Endothelial cell of umbilical vein (primary cell): ENCODE results near the gene ZNF366. TPM values are rescaled to one million over a fixed set of nuclear protein-coding genes. Genes with fewer than 3 reads are reported as not detected.

Experiments used
- BruUV-seq: library from RNA; stranded (reverse); fragments of 400-500 nt; replicated peaks from 2 replicates; lab custom pipeline; 2021; lab: Mats Ljungman, UMichigan
- CTCF ChIA-PET: fragments of 300-600, 350-600 bp; sonication (Branson Sonifier 250); formaldehyde crosslinking; loops from one replicate; lab custom pipeline; 2021; ENCODE audit warnings: antibody characterized with exemption, inconsistent platforms; lab: Charles Lee
- POLR2A ChIA-PET: fragments of 300-600, 350-600 bp; sonication (Branson Sonifier 250); formaldehyde crosslinking; loops from one replicate; lab custom pipeline; 2021; ENCODE audit warnings: antibody characterized with exemption, inconsistent platforms; lab: Charles Lee
- DNase-seq: peaks from one replicate; pipeline ENCODE4 v3.0.0-alpha.2; 2011; ENCODE audit warnings: low read depth, low spot score
- FAIRE-seq: peaks from 2 replicates; lab custom pipeline; 2011; peaks lifted over from hg19 to GRCh38; lab: Jason Lieb, UNC
- H2AFZ ChIP-seq: 2 replicates; pipeline ENCODE4 v1.6.0; 2012; ENCODE audit warnings: low read depth, low read length, control low read depth, inconsistent platforms
- H3K27ac ChIP-seq: 2 replicates; pipeline ENCODE4 v1.5.1; 2011; ENCODE audit warnings: low read depth, mild to moderate bottlenecking, control low read depth, low read length, moderate library complexity; ENCODE audit not compliant: insufficient read depth
- H3K27me3 ChIP-seq, 2 experiments: 2 replicates each; pipeline versions ENCODE4 v1.6.0 to v1.6.1; 2011; ENCODE audit warnings: low read length in 2 of 2, mixed read lengths in 1 of 2; ENCODE audit not compliant: control insufficient read depth in 2 of 2, insufficient read depth in 2 of 2
- H3K36me3 ChIP-seq, 2 experiments: 2 replicates in 1 of 2; 3 replicates in 1 of 2; pipeline ENCODE4 v1.5.1; 2011; ENCODE audit warnings: low read length in 2 of 2, mild to moderate bottlenecking in 1 of 2, moderate library complexity in 1 of 2; ENCODE audit not compliant: control insufficient read depth in 2 of 2, insufficient read depth in 2 of 2; ENCODE audit errors: extremely low read depth in 1 of 2
- H3K4me1 ChIP-seq: 3 replicates; pipeline ENCODE4 v1.5.1; 2011; ENCODE audit warnings: mild to moderate bottlenecking, low read length; ENCODE audit not compliant: control insufficient read depth, insufficient read depth; ENCODE audit errors: extremely low read depth
- H3K4me2 ChIP-seq: 2 replicates; pipeline ENCODE4 v1.6.1; 2011; ENCODE audit warnings: low read length, control low read depth, mixed read lengths; ENCODE audit not compliant: insufficient read depth
- H3K4me3 ChIP-seq, 3 experiments: fragments of 200-600 bp in 1 of 3; sonication (generic), shearing (Covaris generic) in 1 of 3; replicated peaks in 1 of 3; 2 replicates each; pipeline ENCODE4 v1.5.1; 2011 to 2016; ENCODE audit warnings: control low read depth in 3 of 3, low read length in 3 of 3, mild to moderate bottlenecking in 2 of 3, inconsistent platforms in 1 of 3, low read depth in 1 of 3, moderate library complexity in 1 of 3; ENCODE audit not compliant: insufficient read depth in 1 of 3
- H3K79me2 ChIP-seq: 2 replicates; pipeline ENCODE4 v1.6.0; 2012; ENCODE audit warnings: low read length, inconsistent platforms; ENCODE audit not compliant: control insufficient read depth, insufficient read depth
- H3K9ac ChIP-seq: replicated peaks from 2 replicates; pipeline ENCODE3; 2011; ENCODE audit warnings: low read length, control low read depth; ENCODE audit not compliant: insufficient read depth; ENCODE audit errors: extremely low read depth
- H3K9me1 ChIP-seq: replicated peaks from 3 replicates; pipeline ENCODE4 v1.6.0; 2011; ENCODE audit warnings: mild to moderate bottlenecking, low read length; ENCODE audit not compliant: control insufficient read depth, insufficient read depth; ENCODE audit errors: extremely low read depth
- H3K9me3 ChIP-seq: replicated peaks from 2 replicates; pipeline ENCODE4 v1.5.1; 2012; ENCODE audit warnings: low read length, inconsistent platforms; ENCODE audit not compliant: control insufficient read depth, insufficient read depth
- H4K20me1 ChIP-seq: replicated peaks from 2 replicates; pipeline ENCODE3; 2011; ENCODE audit warnings: mild to moderate bottlenecking, low read length; ENCODE audit not compliant: control insufficient read depth, insufficient read depth; ENCODE audit errors: extremely low read depth
- EZH2 ChIP-seq: IDR thresholded peaks from 2 replicates; pipeline ENCODE4 v1.6.1; 2012; ENCODE audit warnings: borderline replicate concordance, low read depth, mild to moderate bottlenecking, moderate library complexity, low read length, inconsistent platforms; ENCODE audit not compliant: severe bottlenecking
- FOS ChIP-seq: IDR thresholded peaks from 2 replicates; pipeline ENCODE4 v1.6.1; 2011; ENCODE audit warnings: mild to moderate bottlenecking, low read length, moderate library complexity, borderline replicate concordance; ENCODE audit not compliant: insufficient read depth
- GATA2 ChIP-seq: IDR thresholded peaks from 2 replicates; pipeline ENCODE4 v1.7.0; 2011; ENCODE audit warnings: low read depth, mild to moderate bottlenecking, moderate library complexity, mixed read lengths, low read length; ENCODE audit not compliant: insufficient read length, insufficient read depth
- JUN ChIP-seq: IDR thresholded peaks from 2 replicates; pipeline ENCODE4 v1.6.1; 2011; ENCODE audit warnings: borderline replicate concordance, low read depth; ENCODE audit not compliant: insufficient read length, insufficient read depth
- MYC ChIP-seq: IDR thresholded peaks from one replicate; pipeline ENCODE4 v1.6.1; 2011; ENCODE audit warnings: mild to moderate bottlenecking, low read depth, low read length
- POLR2A ChIP-seq: IDR thresholded peaks from 2 replicates; pipeline ENCODE4 v1.6.1; 2012; ENCODE audit warnings: low read depth, mild to moderate bottlenecking, control low read depth, low read length
- POLR2AphosphoS5 ChIP-seq: IDR thresholded peaks from 2 replicates; pipeline ENCODE4 v1.6.1; 2012; ENCODE audit warnings: low read depth, mild to moderate bottlenecking, control low read depth, low read length, moderate library complexity; ENCODE audit not compliant: insufficient read depth
- dilution Hi-C: fragments of 300-500 bp; cut with MboI; formaldehyde crosslinking; loops from one replicate; pipeline ENCODE4 v1.15.0; 2019; ENCODE audit warnings: low sequenced_read_pairs; ENCODE audit not compliant: extremely low pct_ligation_motif_present
- intact Hi-C: fragments of 100-400 bp; cut with micrococcal nuclease; formaldehyde crosslinking; loops from one replicate; pipeline ENCODE4 v1.10.0; 2022
- polyA plus RNA-seq, 4 experiments: library from polyadenylated mRNA; depleted of rRNA in 3 of 4; stranded (reverse) in 3 of 4; unstranded in 1 of 4; fragments of >200 nt; gene quantifications; 2 replicates each; pipeline versions ENCODE4 v1.2.1 to v1.2.3, GENCODE V29; 2011 to 2012; ENCODE audit warnings: missing spikeins in 1 of 4
- total RNA-seq: library from RNA; stranded (reverse); gene quantifications from 2 replicates; pipeline ENCODE4 v1.2.3, GENCODE V29; 2021
- TF ChIP-seq, protein P1 (sequence below), 2 donors: IDR thresholded peaks; 1 replicate in 1 of 2; 2 replicates in 1 of 2; pipeline ENCODE4 v1.5.1; 2011; ENCODE audit warnings: low read length in 2 of 2, mild to moderate bottlenecking in 2 of 2, moderate library complexity in 2 of 2, control low read depth in 1 of 2, inconsistent platforms in 1 of 2, low read depth in 1 of 2; ENCODE audit not compliant: insufficient read depth in 1 of 2; ENCODE audit errors: extremely low read depth in 1 of 2
- TF ChIP-seq, protein P2 (sequence below): IDR thresholded peaks from 2 replicates; pipeline ENCODE4 v1.6.1; 2011; ENCODE audit not compliant: insufficient read depth, insufficient read length

ZNF366 gene
- total and polyA plus RNA-seq, 2 donors (not counting 3 experiments of a cell fraction or from before 2014, with no cell fraction given): 1.3 to 4.1 TPM

DNA sequence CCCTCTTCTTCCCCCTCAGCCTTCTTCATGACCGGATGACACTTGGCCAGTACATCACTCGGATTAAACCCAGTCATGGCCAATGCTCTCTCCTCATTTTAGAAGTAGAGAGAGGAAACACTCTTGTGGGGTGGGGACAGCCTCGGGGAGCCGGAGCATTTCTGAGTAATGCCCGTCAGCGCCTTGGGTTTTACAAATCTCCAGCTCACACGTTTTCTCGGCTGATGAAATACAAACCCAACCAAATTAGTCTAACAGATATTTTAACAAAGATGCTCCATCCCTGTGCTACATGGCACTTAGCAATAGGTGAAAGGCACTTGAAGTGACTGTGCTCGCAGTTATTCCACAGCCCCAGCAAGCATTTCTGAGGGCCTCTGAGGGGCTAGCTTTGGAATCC is 51.7 kb downstream of the ZNF366 start:
- no TSS peak for BruUV-seq
- H3K27me3 ChIP-seq: no peaks in the 10 kb centered on the region
- ChIA-PET CTCF (interaction anchor here (1.0 to 1.7 kb wide), 4 partner anchors 8 to 69 kb away, joined by 3 to 6 read pairs (median 4); no protein-coding TSS in a partner anchor), POLR2A (no interaction called here)
- H3K79me2 ChIP-seq: no peaks in the 10 kb centered on the region
- peaks cover 48% of the 10 kb centered on the region for H3K4me1 ChIP-seq
- no peaks in the 10 kb centered on the region for H3K9me1 ChIP-seq
- no peak for TF ChIP-seq JUN
- TF ChIP-seq, protein P1, sequence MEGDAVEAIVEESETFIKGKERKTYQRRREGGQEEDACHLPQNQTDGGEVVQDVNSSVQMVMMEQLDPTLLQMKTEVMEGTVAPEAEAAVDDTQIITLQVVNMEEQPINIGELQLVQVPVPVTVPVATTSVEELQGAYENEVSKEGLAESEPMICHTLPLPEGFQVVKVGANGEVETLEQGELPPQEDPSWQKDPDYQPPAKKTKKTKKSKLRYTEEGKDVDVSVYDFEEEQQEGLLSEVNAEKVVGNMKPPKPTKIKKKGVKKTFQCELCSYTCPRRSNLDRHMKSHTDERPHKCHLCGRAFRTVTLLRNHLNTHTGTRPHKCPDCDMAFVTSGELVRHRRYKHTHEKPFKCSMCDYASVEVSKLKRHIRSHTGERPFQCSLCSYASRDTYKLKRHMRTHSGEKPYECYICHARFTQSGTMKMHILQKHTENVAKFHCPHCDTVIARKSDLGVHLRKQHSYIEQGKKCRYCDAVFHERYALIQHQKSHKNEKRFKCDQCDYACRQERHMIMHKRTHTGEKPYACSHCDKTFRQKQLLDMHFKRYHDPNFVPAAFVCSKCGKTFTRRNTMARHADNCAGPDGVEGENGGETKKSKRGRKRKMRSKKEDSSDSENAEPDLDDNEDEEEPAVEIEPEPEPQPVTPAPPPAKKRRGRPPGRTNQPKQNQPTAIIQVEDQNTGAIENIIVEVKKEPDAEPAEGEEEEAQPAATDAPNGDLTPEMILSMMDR (IDR thresholded peaks at IDR 0.05; ENCODE audit: extremely low read depth in 1 of 2, insufficient read depth in 1 of 2, low read depth in 1 of 2, low read length in 2 of 2): no peak
- no peak for TF ChIP-seq MYC
- TF ChIP-seq POLR2A: no peak
- no peak for TF ChIP-seq POLR2AphosphoS5
- no peak for TF ChIP-seq FOS
- no peak overlapping the region for H2AFZ ChIP-seq
- H3K4me3 ChIP-seq: no peak overlapping the region
- H3K4me2 ChIP-seq: no peak overlapping the region
- H3K36me3 ChIP-seq: no peaks in the 10 kb centered on the region
- dilution Hi-C loops: no loop called here
- no peak overlapping the region for H3K27ac ChIP-seq
- no peaks in the 10 kb centered on the region for H3K9me3 ChIP-seq
- FAIRE-seq (no peak), DNase-seq (no peak)
- intact Hi-C loops: no loop called here
- no peaks in the 10 kb centered on the region for H4K20me1 ChIP-seq
- no peak overlapping the region for H3K9ac ChIP-seq

DNA sequence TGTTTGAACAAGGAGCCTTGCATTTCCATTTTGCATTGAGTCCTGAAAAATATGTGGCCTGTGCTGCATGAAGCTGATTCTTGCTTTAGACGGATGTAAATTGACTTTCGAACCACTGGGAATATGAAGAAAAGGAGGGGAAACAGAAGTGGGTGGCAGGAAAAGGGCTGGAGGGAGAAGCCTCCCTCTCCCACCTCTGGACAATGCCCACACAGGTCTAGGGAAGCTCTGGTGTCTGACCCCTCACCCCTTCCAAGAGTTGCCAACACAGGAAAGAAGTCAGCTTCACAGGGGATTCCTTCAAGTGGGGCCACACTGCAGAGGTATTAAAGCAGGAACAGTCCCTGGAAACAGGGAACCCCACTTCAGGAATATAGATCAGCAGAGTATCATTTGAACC is 52.2 kb downstream of the ZNF366 start:
- CTCF ChIA-PET: interaction anchor here (1.0 to 1.5 kb wide), 3 partner anchors 8 to 69 kb away, joined by 3 to 6 read pairs (median 5); no protein-coding TSS in a partner anchor
- no peak overlapping the region for H3K4me3 ChIP-seq
- no peaks in the 10 kb centered on the region for H3K27me3 ChIP-seq
- no peak overlapping the region for H3K27ac ChIP-seq
- no peak overlapping the region for H3K4me2 ChIP-seq
- no TSS peak for BruUV-seq
- no peaks in the 10 kb centered on the region for H3K36me3 ChIP-seq
- DNase-seq: peak; percentile 83
- TF ChIP-seq GATA2 (no peak), POLR2AphosphoS5 (no peak), POLR2A (no peak), JUN (no peak), MYC (no peak), EZH2 (no peak), FOS (no peak)
- TF ChIP-seq, protein P1 (IDR thresholded peaks at IDR 0.05; ENCODE audit: extremely low read depth in 1 of 2, insufficient read depth in 1 of 2, low read depth in 1 of 2, low read length in 2 of 2): no peak
- TF ChIP-seq, protein P2, sequence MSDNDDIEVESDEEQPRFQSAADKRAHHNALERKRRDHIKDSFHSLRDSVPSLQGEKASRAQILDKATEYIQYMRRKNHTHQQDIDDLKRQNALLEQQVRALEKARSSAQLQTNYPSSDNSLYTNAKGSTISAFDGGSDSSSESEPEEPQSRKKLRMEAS: no peak
- no peaks in the 10 kb centered on the region for H3K9me1 ChIP-seq
- H3K9ac ChIP-seq: no peak overlapping the region
- no peaks in the 10 kb centered on the region for H3K9me3 ChIP-seq
- dilution Hi-C loops: no loop called here
- H2AFZ ChIP-seq: no peak overlapping the region
- no peaks in the 10 kb centered on the region for H4K20me1 ChIP-seq
- no peak for FAIRE-seq
- no peaks in the 10 kb centered on the region for H3K79me2 ChIP-seq
- peaks cover 49% of the 10 kb centered on the region for H3K4me1 ChIP-seq
- POLR2A ChIA-PET: no interaction called here
- intact Hi-C loops: no loop called here
